ENCODE results near the gene PAK5. TPM values are rescaled to one million over a fixed set of nuclear protein-coding genes. Genes with fewer than 3 reads are reported as not detected.

Gene PAK5
- polyA plus RNA-seq (2012; ENCODE audit: insufficient read depth, insufficient read length, low read depth), result 0.22 TPM

- H3K4me1 ChIP-seq, result no peaks in the 10 kb centered on the region; the same call in 1 of the 2 replicates
- peak; percentile 92 for DNase-seq
- no peaks in the 10 kb centered on the region for H3K36me3 ChIP-seq
- H3K9me3 ChIP-seq, result no peaks in the 10 kb centered on the region
- H3K27me3 ChIP-seq, result peaks cover 24% of the 10 kb centered on the region
- TF ChIP-seq CTCF (IDR thresholded peaks at IDR 0.05; ENCODE audit: low read depth, low read length), result no peak
- peak within 1 kb of the TSS; percentile 71 for H3K4me3 ChIP-seq (ENCODE audit: low read depth, low read length)
These were observed at the start of gene PAK5 for GRCh38 chr20:9838378-9839295. Gene PAK5 (minus strand): TSS chr20:9839076. CDS start chr20:9644328, 194,748 bp downstream.

- no peak overlapping the region for H3K4me3 ChIP-seq (ENCODE audit: low read depth, low read length)
- no peaks in the 10 kb centered on the region for H3K4me1 ChIP-seq
- no peak for DNase-seq
- TF ChIP-seq CTCF (IDR thresholded peaks at IDR 0.05; ENCODE audit: low read depth, low read length), result no peak
- H3K36me3 ChIP-seq, result no peaks in the 10 kb centered on the region
- H3K9me3 ChIP-seq, result no peaks in the 10 kb centered on the region
- 0 out of 2 replicates have a peak, but pooled peaks cover 2% of the 10 kb centered on the region for H3K27me3 ChIP-seq
These were observed 48.8 kb upstream of the PAK5 start for GRCh38 chr20:9887706-9888105.

GRCh38 chr20:9886227-9886626 lies 47.4 kb upstream of the PAK5 start:
- Histone ChIP-seq H3K27me3 (no peaks in the 10 kb centered on the region), H3K4me1 (no peaks in the 10 kb centered on the region), H3K4me3 (ENCODE audit: low read depth, low read length) (no peak overlapping the region), H3K36me3 (no peaks in the 10 kb centered on the region), H3K9me3 (no peaks in the 10 kb centered on the region)
- DNase-seq, result no peak
- no peak for TF ChIP-seq CTCF (IDR thresholded peaks at IDR 0.05; ENCODE audit: low read depth, low read length)

GRCh38 chr20:9884666-9885065 lies 45.8 kb upstream of the PAK5 start:
- no peaks in the 10 kb centered on the region for H3K4me1 ChIP-seq
- TF ChIP-seq CTCF (IDR thresholded peaks at IDR 0.05; ENCODE audit: low read depth, low read length), result peak; percentile 47
- DNase-seq, result no peak
- peaks cover 5% of the 10 kb centered on the region; the same call in 1 of the 2 replicates for H3K27me3 ChIP-seq
- H3K36me3 ChIP-seq, result no peaks in the 10 kb centered on the region
- H3K9me3 ChIP-seq, result no peaks in the 10 kb centered on the region
- H3K4me3 ChIP-seq (ENCODE audit: low read depth, low read length), result no peak overlapping the region

- TF ChIP-seq CTCF (IDR thresholded peaks at IDR 0.05; ENCODE audit: low read depth, low read length), result peak; percentile 52
- Histone ChIP-seq H3K36me3 (no peaks in the 10 kb centered on the region), H3K9me3 (no peaks in the 10 kb centered on the region), H3K4me1 (no peaks in the 10 kb centered on the region), H3K4me3 (ENCODE audit: low read depth, low read length) (no peak overlapping the region), H3K27me3 (peaks cover 5% of the 10 kb centered on the region; the same call in 1 of the 2 replicates)
- no peak for DNase-seq
These were observed 45.2 kb upstream of the PAK5 start for GRCh38 chr20:9884061-9884460.
